Measurements from ENCODE around the gene MARCO.

DNA sequence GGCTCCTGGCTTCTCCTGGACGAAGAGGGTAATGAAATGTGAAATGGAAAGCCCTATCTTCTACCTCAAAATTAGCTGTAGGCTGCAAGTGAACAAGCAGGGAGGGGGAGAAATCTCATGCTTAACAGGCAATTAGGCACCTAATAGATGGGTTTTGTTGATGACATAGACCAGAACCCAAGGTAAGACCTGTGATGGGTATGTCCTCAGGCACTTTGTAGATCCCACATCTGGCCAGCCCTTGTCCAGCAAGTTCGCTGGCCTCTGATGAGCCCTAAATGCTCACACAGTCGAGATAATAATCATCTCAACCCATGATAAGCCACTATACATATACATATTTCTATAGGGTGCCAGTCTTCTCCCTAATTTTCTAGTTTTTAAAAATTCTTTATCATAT lies 82.6 kb downstream of the MARCO start:
- TF ChIP-seq, protein P1, sequence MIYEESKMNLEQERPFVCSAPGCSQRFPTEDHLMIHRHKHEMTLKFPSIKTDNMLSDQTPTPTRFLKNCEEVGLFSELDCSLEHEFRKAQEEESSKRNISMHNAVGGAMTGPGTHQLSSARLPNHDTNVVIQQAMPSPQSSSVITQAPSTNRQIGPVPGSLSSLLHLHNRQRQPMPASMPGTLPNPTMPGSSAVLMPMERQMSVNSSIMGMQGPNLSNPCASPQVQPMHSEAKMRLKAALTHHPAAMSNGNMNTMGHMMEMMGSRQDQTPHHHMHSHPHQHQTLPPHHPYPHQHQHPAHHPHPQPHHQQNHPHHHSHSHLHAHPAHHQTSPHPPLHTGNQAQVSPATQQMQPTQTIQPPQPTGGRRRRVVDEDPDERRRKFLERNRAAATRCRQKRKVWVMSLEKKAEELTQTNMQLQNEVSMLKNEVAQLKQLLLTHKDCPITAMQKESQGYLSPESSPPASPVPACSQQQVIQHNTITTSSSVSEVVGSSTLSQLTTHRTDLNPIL (CRISPR knock-in tag; IDR thresholded peaks at IDR 0.05; ENCODE audit: low read depth) = no peak
- TF ChIP-seq, protein P2, sequence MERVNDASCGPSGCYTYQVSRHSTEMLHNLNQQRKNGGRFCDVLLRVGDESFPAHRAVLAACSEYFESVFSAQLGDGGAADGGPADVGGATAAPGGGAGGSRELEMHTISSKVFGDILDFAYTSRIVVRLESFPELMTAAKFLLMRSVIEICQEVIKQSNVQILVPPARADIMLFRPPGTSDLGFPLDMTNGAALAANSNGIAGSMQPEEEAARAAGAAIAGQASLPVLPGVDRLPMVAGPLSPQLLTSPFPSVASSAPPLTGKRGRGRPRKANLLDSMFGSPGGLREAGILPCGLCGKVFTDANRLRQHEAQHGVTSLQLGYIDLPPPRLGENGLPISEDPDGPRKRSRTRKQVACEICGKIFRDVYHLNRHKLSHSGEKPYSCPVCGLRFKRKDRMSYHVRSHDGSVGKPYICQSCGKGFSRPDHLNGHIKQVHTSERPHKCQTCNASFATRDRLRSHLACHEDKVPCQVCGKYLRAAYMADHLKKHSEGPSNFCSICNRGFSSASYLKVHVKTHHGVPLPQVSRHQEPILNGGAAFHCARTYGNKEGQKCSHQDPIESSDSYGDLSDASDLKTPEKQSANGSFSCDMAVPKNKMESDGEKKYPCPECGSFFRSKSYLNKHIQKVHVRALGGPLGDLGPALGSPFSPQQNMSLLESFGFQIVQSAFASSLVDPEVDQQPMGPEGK (CRISPR knock-in tag; IDR thresholded peaks at IDR 0.05; ENCODE audit: borderline replicate concordance) = no peak
- no peak for TF ChIP-seq ZFP30 (CRISPR knock-in tag; IDR thresholded peaks at IDR 0.05)
- TF ChIP-seq OSR1 (CRISPR knock-in tag; IDR thresholded peaks at IDR 0.05) = no peak
- no peak for TF ChIP-seq TCF4 (CRISPR knock-in tag; IDR thresholded peaks at IDR 0.05; ENCODE audit: borderline replicate concordance)
- no peak for TF ChIP-seq ARNTL (CRISPR knock-in tag; IDR thresholded peaks at IDR 0.05; ENCODE audit: borderline replicate concordance, low read depth)
- no peak for TF ChIP-seq ZNF565 (CRISPR knock-in tag; conservative IDR thresholded peaks at IDR 0.05; ENCODE audit: low read depth)
- TF ChIP-seq GLIS3 (CRISPR knock-in tag; IDR thresholded peaks at IDR 0.05) = no peak
- TF ChIP-seq BACH2 (CRISPR knock-in tag; IDR thresholded peaks at IDR 0.05; ENCODE audit: borderline replicate concordance) = no peak
- no peak for TF ChIP-seq TOX (CRISPR knock-in tag; IDR thresholded peaks at IDR 0.05; ENCODE audit: borderline replicate concordance)
- TF ChIP-seq, protein P3, sequence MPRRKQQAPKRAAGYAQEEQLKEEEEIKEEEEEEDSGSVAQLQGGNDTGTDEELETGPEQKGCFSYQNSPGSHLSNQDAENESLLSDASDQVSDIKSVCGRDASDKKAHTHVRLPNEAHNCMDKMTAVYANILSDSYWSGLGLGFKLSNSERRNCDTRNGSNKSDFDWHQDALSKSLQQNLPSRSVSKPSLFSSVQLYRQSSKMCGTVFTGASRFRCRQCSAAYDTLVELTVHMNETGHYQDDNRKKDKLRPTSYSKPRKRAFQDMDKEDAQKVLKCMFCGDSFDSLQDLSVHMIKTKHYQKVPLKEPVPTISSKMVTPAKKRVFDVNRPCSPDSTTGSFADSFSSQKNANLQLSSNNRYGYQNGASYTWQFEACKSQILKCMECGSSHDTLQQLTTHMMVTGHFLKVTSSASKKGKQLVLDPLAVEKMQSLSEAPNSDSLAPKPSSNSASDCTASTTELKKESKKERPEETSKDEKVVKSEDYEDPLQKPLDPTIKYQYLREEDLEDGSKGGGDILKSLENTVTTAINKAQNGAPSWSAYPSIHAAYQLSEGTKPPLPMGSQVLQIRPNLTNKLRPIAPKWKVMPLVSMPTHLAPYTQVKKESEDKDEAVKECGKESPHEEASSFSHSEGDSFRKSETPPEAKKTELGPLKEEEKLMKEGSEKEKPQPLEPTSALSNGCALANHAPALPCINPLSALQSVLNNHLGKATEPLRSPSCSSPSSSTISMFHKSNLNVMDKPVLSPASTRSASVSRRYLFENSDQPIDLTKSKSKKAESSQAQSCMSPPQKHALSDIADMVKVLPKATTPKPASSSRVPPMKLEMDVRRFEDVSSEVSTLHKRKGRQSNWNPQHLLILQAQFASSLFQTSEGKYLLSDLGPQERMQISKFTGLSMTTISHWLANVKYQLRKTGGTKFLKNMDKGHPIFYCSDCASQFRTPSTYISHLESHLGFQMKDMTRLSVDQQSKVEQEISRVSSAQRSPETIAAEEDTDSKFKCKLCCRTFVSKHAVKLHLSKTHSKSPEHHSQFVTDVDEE (CRISPR knock-in tag; IDR thresholded peaks at IDR 0.05) = no peak
- TF ChIP-seq RARB (CRISPR knock-in tag; IDR thresholded peaks at IDR 0.05) = no peak

Data from SK-N-SH treated with all-trans-retinoic acid at 6 μM for 48 hours (cell line).